SK-N-SH (cell line): ENCODE data around the gene SMIM7. TPM values are rescaled to one million over a fixed set of nuclear protein-coding genes. Genes with fewer than 3 reads are reported as not detected.
"Not testable (repeated sequence)": the region's sequence is repeated elsewhere in the genome, so short reads cannot be mapped to it uniquely, and the experiment has no call there.

Experiments
- CTCF ChIA-PET: fragments of 300-600, 350-600 bp; formaldehyde crosslinking; extraction: SDS; loops from one replicate; lab custom pipeline; 2021; lab: Yijun Ruan, JAX
- POLR2A ChIA-PET: fragments of 350-600 bp; sonication (Branson Sonifier 250); formaldehyde crosslinking; extraction: SDS; loops from one replicate; lab custom pipeline; 2020; ENCODE audit warnings: antibody characterized with exemption, inconsistent platforms; lab: Yijun Ruan, JAX
- DNase-seq: peaks from one replicate; pipeline ENCODE4 v3.0.0; 2012
- H2AFZ ChIP-seq: fragments of 200-600 bp; sonication (generic); 2 replicates; pipeline ENCODE4 v1.8.1; 2016; ENCODE audit warnings: antibody characterized with exemption, mild to moderate bottlenecking, low read depth
- H3F3A ChIP-seq: fragments of 200-600 bp; sonication (generic); replicated peaks from 2 replicates; pipeline ENCODE3; 2016; ENCODE audit warnings: antibody characterized with exemption, mild to moderate bottlenecking; ENCODE audit not compliant: insufficient read depth
- H3K27ac ChIP-seq, 2 experiments: fragments of 200-500 bp in 1 of 2; fragments of 200-600 bp in 1 of 2; sonication (Bioruptor generic) in 1 of 2; sonication (generic), shearing (Covaris generic) in 1 of 2; 2 replicates each; pipeline versions ENCODE4 v1.5.1 to v1.6.1; 2014 to 2016; ENCODE audit warnings: low read depth in 2 of 2, inconsistent platforms in 1 of 2, low read length in 1 of 2, mild to moderate bottlenecking in 1 of 2, mixed read lengths in 1 of 2
- H3K27me3 ChIP-seq: fragments of 200-600 bp; sonication (generic), shearing (Covaris generic); 2 replicates; pipeline ENCODE4 v1.6.1; 2016; ENCODE audit warnings: mixed run types; ENCODE audit not compliant: insufficient read depth
- H3K36me3 ChIP-seq, 2 experiments: fragments of 200-500 bp in 1 of 2; fragments of 200-600 bp in 1 of 2; sonication (Bioruptor generic) in 1 of 2; sonication (generic) in 1 of 2; replicated peaks in 1 of 2; 2 replicates each; pipeline versions ENCODE3 to v1.5.1; 2014 to 2016; ENCODE audit warnings: low read length in 1 of 2, mild to moderate bottlenecking in 1 of 2; ENCODE audit not compliant: insufficient read depth in 2 of 2, control insufficient read depth in 1 of 2
- H3K4me1 ChIP-seq, 2 experiments: fragments of 200-500 bp in 1 of 2; fragments of 200-600 bp in 1 of 2; sonication (Bioruptor generic) in 1 of 2; sonication (generic), shearing (Covaris generic) in 1 of 2; 2 replicates each; pipeline versions ENCODE4 v1.5.1 to v1.6.1; 2014 to 2016; ENCODE audit warnings: low read depth in 1 of 2, low read length in 1 of 2, mixed run types in 1 of 2; ENCODE audit not compliant: insufficient read depth in 2 of 2, control insufficient read depth in 1 of 2
- H3K4me2 ChIP-seq: fragments of 200-600 bp; sonication (generic), shearing (Covaris generic); 2 replicates; pipeline ENCODE4 v1.6.1; 2017; ENCODE audit warnings: mixed run types
- H3K4me3 ChIP-seq, 2 experiments: fragments of 200-500 bp in 1 of 2; fragments of 200-600 bp in 1 of 2; sonication (Bioruptor generic) in 1 of 2; sonication (generic), shearing (Covaris generic) in 1 of 2; 2 replicates each; pipeline versions ENCODE4 v1.5.1 to v1.8.1; 2014 to 2016; ENCODE audit warnings: low read depth in 2 of 2, inconsistent platforms in 1 of 2, low read length in 1 of 2, mild to moderate bottlenecking in 1 of 2, mixed read lengths in 1 of 2, moderate library complexity in 1 of 2
- H3K79me2 ChIP-seq: fragments of 200-600 bp; sonication (generic); 2 replicates; pipeline ENCODE4 v1.8.1; 2017; ENCODE audit warnings: mild to moderate bottlenecking; ENCODE audit not compliant: insufficient read depth
- H3K9ac ChIP-seq: fragments of 200-600 bp; sonication (generic); 2 replicates; pipeline ENCODE4 v1.6.1; 2017; ENCODE audit warnings: mixed run types
- H3K9me2 ChIP-seq: fragments of 200-600 bp; sonication (generic); 2 replicates; pipeline ENCODE4 v1.6.1; 2017; ENCODE audit warnings: mixed run types
- H3K9me3 ChIP-seq: fragments of 200-600 bp; sonication (generic); 2 replicates; pipeline ENCODE4 v1.6.1; 2017; ENCODE audit warnings: mixed run types, mild to moderate bottlenecking, moderate library complexity
- H4K20me1 ChIP-seq: fragments of 200-600 bp; sonication (generic); 2 replicates; pipeline ENCODE4 v1.6.1; 2017; ENCODE audit warnings: mild to moderate bottlenecking, mixed run types; ENCODE audit not compliant: insufficient read depth
- CHD2 ChIP-seq: fragments of 150-350 bp; IDR thresholded peaks from 2 replicates; pipeline ENCODE4 v1.6.1; 2018; ENCODE audit warnings: low read length; ENCODE audit not compliant: partially characterized antibody
- ELF1 ChIP-seq: IDR thresholded peaks from 2 replicates; pipeline ENCODE4 v1.4.0; 2012
- EZH2phosphoT487 ChIP-seq: fragments of 200-600 bp; sonication (generic); IDR thresholded peaks from 2 replicates; pipeline ENCODE4 v1.6.1; 2017; ENCODE audit warnings: low read depth, mixed run types, mild to moderate bottlenecking, antibody characterized with exemption, moderate library complexity, borderline replicate concordance
- FOXJ3 ChIP-seq: sonication (generic); formaldehyde crosslinking; IDR thresholded peaks from 2 replicates; pipeline ENCODE4 v1.5.1; 2020; ENCODE audit warnings: mild to moderate bottlenecking, missing genetic modification reagents
- FOXM1 ChIP-seq: IDR thresholded peaks from 2 replicates; pipeline ENCODE4 v1.4.0; 2012; ENCODE audit warnings: low read depth, mild to moderate bottlenecking
- GABPA ChIP-seq: IDR thresholded peaks from 2 replicates; pipeline ENCODE4 v1.4.0; 2012; ENCODE audit warnings: low read depth, mild to moderate bottlenecking
- NFIC ChIP-seq: IDR thresholded peaks from 2 replicates; pipeline ENCODE4 v1.4.0; 2012; ENCODE audit warnings: borderline replicate concordance
- RXRA ChIP-seq: IDR thresholded peaks from 2 replicates; pipeline ENCODE4 v1.4.0; 2012; ENCODE audit warnings: low read depth, mild to moderate bottlenecking, borderline replicate concordance
- TAF1 ChIP-seq: IDR thresholded peaks from 2 replicates; pipeline ENCODE4 v1.6.1; 2012; ENCODE audit warnings: low read depth, mild to moderate bottlenecking, low read length, moderate library complexity, borderline replicate concordance
- TCF12 ChIP-seq: IDR thresholded peaks from 2 replicates; pipeline ENCODE4 v1.4.0; 2012
- TEAD4 ChIP-seq: IDR thresholded peaks from 2 replicates; pipeline ENCODE4 v1.4.0; 2012; ENCODE audit warnings: mild to moderate bottlenecking, borderline replicate concordance; ENCODE audit not compliant: insufficient read depth
- WGBS: methylation state at CpG from one replicate; pipeline ENCODE4 v1.1.6; 2017; ENCODE audit warnings: low lambda C conversion rate; 5-methylcytosine and 5-hydroxymethylcytosine counted together
- polyA plus RNA-seq, 3 experiments: library from polyadenylated mRNA; depleted of rRNA; stranded (reverse); fragments of >200 nt; gene quantifications; 2 replicates each; pipeline ENCODE4 v1.2.3, GENCODE V29; 2012
- TF ChIP-seq, protein P1 (sequence below): IDR thresholded peaks from 2 replicates; pipeline ENCODE4 v1.6.1; 2012; ENCODE audit warnings: mild to moderate bottlenecking, low read depth, low read length, moderate library complexity

Gene SMIM7
- polyA plus RNA-seq, 1 of the 3 experiments (the other 2 are of a cell fraction), result 74.2 TPM

DNA sequence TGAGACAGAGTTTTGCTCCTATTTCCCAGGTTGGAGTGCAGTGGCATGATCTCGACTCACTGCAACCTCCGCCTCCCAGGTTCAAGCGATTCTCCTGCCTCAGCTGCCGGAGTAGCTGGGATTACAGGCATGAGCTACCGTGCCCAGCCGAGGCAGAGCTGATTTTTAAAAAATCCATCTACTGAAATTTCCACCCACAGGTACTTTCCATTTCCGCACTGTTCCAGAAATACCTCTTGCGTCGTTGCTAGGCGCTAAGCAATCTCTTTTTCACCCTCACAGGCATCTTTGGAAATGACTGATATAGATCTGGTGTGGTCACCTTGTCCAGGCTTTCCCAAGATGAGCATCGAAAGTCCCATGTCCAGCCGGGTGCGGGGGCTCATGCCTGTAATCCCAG lies 10.3 kb upstream of the SMIM7 start:
- Histone ChIP-seq H3K27ac (no peak overlapping the region), H3K27me3 (no peaks in the 10 kb centered on the region), H3K79me2 (no peaks in the 10 kb centered on the region), H3K4me2 (no peak overlapping the region), H3K4me1 (no peaks in the 10 kb centered on the region), H3F3A (no peaks in the 10 kb centered on the region), H3K4me3 (no peak overlapping the region), H3K9me3 (no peaks in the 10 kb centered on the region), H3K9me2 (no peaks in the 10 kb centered on the region), H4K20me1 (no peaks in the 10 kb centered on the region), H2AFZ (no peak overlapping the region), H3K9ac (no peak overlapping the region), H3K36me3 (no peaks in the 10 kb centered on the region)
- ChIA-PET CTCF (no interaction called here), POLR2A (no interaction called here)
- TF ChIP-seq RXRA (no peak), FOXM1 (no peak), EZH2phosphoT487 (no peak), TEAD4 (no peak), FOXJ3 (CRISPR knock-in tag) (no peak), NFIC (no peak), TCF12 (no peak), ELF1 (no peak), TAF1 (no peak), CHD2 (no peak), GABPA (no peak)
- TF ChIP-seq, protein P1, sequence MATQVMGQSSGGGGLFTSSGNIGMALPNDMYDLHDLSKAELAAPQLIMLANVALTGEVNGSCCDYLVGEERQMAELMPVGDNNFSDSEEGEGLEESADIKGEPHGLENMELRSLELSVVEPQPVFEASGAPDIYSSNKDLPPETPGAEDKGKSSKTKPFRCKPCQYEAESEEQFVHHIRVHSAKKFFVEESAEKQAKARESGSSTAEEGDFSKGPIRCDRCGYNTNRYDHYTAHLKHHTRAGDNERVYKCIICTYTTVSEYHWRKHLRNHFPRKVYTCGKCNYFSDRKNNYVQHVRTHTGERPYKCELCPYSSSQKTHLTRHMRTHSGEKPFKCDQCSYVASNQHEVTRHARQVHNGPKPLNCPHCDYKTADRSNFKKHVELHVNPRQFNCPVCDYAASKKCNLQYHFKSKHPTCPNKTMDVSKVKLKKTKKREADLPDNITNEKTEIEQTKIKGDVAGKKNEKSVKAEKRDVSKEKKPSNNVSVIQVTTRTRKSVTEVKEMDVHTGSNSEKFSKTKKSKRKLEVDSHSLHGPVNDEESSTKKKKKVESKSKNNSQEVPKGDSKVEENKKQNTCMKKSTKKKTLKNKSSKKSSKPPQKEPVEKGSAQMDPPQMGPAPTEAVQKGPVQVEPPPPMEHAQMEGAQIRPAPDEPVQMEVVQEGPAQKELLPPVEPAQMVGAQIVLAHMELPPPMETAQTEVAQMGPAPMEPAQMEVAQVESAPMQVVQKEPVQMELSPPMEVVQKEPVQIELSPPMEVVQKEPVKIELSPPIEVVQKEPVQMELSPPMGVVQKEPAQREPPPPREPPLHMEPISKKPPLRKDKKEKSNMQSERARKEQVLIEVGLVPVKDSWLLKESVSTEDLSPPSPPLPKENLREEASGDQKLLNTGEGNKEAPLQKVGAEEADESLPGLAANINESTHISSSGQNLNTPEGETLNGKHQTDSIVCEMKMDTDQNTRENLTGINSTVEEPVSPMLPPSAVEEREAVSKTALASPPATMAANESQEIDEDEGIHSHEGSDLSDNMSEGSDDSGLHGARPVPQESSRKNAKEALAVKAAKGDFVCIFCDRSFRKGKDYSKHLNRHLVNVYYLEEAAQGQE, result no peak
- 94% methylated on average over 11 of the region's 13 CpGs for WGBS
- no peak for DNase-seq

DNA sequence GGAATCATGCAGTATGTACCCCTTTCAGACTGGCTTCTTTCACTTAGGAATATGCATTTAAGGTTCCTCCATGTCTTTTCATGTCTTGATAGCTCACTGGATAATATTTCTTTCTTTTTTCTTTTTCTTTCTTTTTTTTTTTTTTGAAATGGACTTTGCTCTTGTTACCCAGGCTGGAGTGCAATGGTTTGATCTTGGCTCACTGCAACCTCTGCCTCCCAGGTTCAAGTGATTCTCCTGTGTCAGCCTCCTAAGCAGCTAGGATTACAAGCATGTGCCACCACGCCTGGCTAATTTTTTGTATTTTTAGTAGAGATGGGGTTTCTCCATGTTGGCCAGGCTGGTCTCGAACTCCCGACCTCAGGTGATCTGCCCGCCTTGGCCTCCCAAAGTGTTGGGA lies 8.8 kb upstream of the SMIM7 start:
- H3K4me2 ChIP-seq, DNase-seq, H3K27ac ChIP-seq, H3K4me1 ChIP-seq, CTCF ChIA-PET, H3K79me2 ChIP-seq, H2AFZ ChIP-seq, POLR2A ChIA-PET, H3K36me3 ChIP-seq, H3K9ac ChIP-seq, H3K9me2 ChIP-seq, H4K20me1 ChIP-seq, H3K4me3 ChIP-seq, H3K9me3 ChIP-seq, H3F3A ChIP-seq, H3K27me3 ChIP-seq: not testable (repeated sequence)
- WGBS, result 88% methylated on average over 4 of the region's 4 CpGs
